GM12874 (cell line): ENCODE measurements around the gene TSKU.

ENCODE experiments used
- CTCF ChIP-seq: IDR thresholded peaks from 2 replicates; pipeline ENCODE4 v1.5.1; 2011; ENCODE audit warnings: low read depth, mild to moderate bottlenecking, control low read depth, low read length, moderate library complexity; ENCODE audit not compliant: insufficient read depth

The TSKU gene

GRCh38 chr11:76768088-76768908 lies 14.9 kb upstream of the TSKU start:
- no peak for TF ChIP-seq CTCF

GRCh38 chr11:76768909-76769560 lies 14.1 kb upstream of the TSKU start:
- no peak for TF ChIP-seq CTCF

GRCh38 chr11:76769645-76770586 lies 13.2 kb upstream of the TSKU start:
- TF ChIP-seq CTCF = no peak

GRCh38 chr11:76770642-76771445 lies 12.3 kb upstream of the TSKU start:
- TF ChIP-seq CTCF = no peak

- TF ChIP-seq CTCF = no peak
These were observed 11.6 kb upstream of the TSKU start for GRCh38 chr11:76771446-76772099.

- TF ChIP-seq CTCF = no peak
These were observed 10.9 kb upstream of the TSKU start for GRCh38 chr11:76772100-76772782.
